Ishikawa (cell line): Measurements from ENCODE around the gene TOX2.

Experiments used
- EP300 ChIP-seq: IDR thresholded peaks from 2 replicates; pipeline ENCODE4 v1.6.1; 2012; ENCODE audit warnings: borderline replicate concordance
- NFIC ChIP-seq: IDR thresholded peaks from 2 replicates; pipeline ENCODE4 v1.6.1; 2012
- RAD21 ChIP-seq: IDR thresholded peaks from 2 replicates; pipeline ENCODE4 v1.6.1; 2012; ENCODE audit warnings: low read depth
- REST ChIP-seq: IDR thresholded peaks from 2 replicates; pipeline ENCODE4 v1.6.1; 2012; ENCODE audit warnings: low read depth, mild to moderate bottlenecking
- TAF1 ChIP-seq: IDR thresholded peaks from 2 replicates; pipeline ENCODE4 v1.6.1; 2012; ENCODE audit warnings: low read depth, mild to moderate bottlenecking
- TCF12 ChIP-seq: IDR thresholded peaks from 2 replicates; pipeline ENCODE4 v1.6.1; 2012; ENCODE audit warnings: low read depth
- USF1 ChIP-seq: IDR thresholded peaks from 2 replicates; pipeline ENCODE4 v1.6.1; 2012
- YY1 ChIP-seq: IDR thresholded peaks from 2 replicates; pipeline ENCODE4 v1.6.1; 2012; ENCODE audit warnings: low read depth

- TF ChIP-seq YY1, result no peak
- no peak for TF ChIP-seq RAD21
- no peak for TF ChIP-seq EP300
- no peak for TF ChIP-seq TAF1
- TF ChIP-seq NFIC, result no peak
- TF ChIP-seq TCF12, result no peak
- TF ChIP-seq USF1, result no peak
- no peak for TF ChIP-seq REST
These were observed 184.0 kb downstream of the TOX2 start for GRCh38 chr20:44098657-44099056.
